Jurkat, Clone E6-1 (cell line): ENCODE results near the gene TNFRSF4.

Experiments used
- DNase-seq: peaks from one replicate; pipeline ENCODE4 v3.0.0-alpha.2; 2011; ENCODE audit warnings: low read depth, low spot score
- H3K4me3 ChIP-seq: 2 replicates; pipeline ENCODE4 v1.5.1; 2011; ENCODE audit warnings: mild to moderate bottlenecking, low read length, control low read depth, moderate library complexity

The TNFRSF4 gene

DNA sequence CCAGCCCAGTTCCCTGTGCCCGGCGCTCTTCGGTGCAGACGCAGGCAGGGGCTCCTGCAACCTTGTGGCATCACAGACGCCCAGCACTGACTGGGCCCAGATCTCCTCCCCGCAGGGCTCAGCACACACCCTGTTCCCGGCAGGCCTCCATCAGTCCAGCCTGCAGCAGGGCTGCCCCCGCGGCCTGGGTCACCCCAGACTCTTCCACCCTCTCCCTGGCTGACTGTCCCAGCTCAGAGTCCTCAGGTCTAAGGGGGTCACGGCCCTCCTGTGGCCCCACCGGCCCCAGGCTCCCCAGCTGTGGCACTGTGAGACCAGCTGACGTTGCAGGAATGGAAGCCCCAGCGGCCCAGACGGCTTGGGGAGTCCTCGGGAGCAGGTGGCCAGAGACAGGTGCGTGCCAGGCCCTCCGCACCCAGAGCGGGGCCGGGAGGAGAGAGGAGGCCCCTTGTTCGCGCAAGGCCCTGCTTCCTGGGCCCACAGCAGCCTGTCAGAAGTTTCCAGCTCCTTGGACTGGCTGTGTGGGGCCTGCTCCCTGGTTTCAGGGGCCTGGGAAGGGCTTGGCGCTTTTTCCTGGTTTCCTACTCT lies 22.3 kb upstream of the TNFRSF4 start:
- no peak for DNase-seq
- H3K4me3 ChIP-seq, result no peak overlapping the region

DNA sequence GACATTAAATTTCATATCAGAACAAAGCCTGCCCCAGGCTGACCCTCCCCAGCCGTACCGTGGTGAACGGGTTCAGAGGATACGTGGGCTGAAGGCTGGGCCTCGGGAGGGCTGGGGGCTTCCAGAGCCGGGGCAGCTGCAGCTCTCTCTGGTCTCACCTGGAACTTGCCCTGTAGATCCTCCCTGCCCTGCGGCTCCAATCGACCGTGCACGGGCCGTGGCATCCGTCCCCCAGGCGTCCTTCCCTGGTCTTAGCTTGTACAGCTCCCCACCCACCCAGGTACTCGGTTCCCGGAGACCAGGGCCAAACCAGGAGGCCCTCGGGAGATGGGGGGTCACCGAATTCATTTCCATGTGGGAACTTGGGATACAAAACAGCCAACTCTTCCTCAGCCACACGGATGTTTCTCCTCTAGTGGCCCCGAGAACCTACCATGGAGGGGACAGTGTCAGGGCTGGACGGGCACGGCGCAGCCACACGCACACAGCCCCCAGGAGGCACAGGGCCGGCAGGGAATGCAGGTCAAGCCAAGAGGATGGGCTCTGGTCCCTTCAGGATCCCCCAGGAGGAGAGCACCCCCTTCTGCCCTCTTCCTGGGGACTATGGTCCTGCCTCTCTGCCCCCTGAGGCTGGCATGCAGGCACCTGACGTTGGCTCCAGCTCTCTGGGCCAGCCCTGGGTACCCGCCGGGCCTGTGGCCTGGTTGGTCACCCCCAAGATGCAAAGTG lies 21.2 kb upstream of the TNFRSF4 start:
- H3K4me3 ChIP-seq, result no peak overlapping the region
- DNase-seq, result no peak

DNA sequence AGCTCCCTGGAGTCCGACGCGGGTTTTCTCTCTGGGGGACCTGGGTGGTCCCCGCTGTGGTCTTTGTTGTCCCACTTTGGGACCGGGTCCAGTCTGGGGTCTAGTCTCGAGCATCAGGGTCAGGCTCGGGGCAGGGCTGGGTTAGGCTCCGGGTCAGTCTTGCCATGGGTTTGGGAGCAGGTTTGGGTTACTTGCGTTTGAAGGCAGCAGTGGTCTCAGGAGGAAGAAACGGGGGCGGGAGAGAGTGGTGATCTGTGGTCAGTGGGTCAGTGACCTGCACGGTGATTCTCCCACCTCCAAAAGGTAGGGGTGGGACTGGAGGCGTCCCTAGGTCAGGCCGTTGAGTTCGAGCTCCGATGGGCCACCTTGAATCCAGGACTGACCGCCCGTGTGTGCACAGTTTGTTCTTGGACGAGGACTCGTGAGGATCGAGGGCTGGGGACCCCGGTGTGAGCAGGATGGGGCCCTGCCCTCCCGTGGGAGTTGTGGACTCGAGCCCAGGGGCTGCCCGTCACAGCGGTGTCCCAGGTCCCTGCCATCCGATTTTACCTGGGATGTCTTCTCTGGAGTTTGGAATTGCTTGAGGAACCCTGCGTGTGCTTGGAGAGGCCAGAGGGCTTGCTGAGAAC lies 20.3 kb upstream of the TNFRSF4 start:
- no peak for DNase-seq
- H3K4me3 ChIP-seq, result no peak overlapping the region

DNA sequence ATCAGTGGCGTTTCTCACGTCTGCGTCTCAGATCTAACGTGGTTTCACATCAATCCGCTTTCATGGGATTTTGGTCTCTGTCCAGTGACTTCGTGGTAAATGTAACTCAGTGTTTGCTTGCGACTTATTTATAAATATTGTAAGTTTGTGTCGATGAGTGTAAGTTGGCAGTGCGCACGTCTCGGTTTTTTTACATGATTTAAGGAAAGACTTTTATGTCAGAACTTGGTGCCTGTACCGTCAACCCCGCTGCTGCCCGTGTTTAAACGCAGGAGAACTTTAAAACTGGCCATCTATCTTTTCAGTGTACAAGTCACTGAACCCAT lies 19.6 kb upstream of the TNFRSF4 start:
- no peak for DNase-seq
- H3K4me3 ChIP-seq, result no peak overlapping the region

DNA sequence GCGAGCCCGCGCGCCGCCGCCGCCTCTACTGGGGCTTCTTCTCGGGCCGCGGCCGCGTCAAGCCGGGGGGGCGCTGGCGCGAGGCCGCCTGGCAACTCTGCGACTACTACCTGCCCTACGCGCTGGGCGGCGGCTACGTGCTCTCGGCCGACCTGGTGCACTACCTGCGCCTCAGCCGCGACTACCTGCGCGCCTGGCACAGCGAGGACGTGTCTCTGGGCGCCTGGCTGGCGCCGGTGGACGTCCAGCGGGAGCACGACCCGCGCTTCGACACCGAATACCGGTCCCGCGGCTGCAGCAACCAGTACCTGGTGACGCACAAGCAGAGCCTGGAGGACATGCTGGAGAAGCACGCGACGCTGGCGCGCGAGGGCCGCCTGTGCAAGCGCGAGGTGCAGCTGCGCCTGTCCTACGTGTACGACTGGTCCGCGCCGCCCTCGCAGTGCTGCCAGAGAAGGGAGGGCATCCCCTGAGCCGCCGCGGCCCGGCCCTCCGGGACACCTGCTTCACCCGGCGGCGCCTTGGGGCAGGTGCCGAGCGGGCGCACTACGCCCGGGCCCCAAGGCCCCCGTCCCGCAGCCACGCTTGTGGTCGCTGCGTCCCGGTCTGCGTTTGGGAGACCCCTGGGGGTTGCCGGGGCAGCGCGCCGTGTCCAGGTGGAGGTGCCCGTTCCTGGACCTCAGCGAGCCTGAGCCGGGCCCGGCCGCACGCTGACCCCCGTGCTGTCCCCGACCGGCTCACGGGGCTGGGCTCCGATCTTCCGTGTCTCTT lies 19.0 kb upstream of the TNFRSF4 start:
- DNase-seq, result no peak
- peak overlapping the region; percentile 54 for H3K4me3 ChIP-seq

DNA sequence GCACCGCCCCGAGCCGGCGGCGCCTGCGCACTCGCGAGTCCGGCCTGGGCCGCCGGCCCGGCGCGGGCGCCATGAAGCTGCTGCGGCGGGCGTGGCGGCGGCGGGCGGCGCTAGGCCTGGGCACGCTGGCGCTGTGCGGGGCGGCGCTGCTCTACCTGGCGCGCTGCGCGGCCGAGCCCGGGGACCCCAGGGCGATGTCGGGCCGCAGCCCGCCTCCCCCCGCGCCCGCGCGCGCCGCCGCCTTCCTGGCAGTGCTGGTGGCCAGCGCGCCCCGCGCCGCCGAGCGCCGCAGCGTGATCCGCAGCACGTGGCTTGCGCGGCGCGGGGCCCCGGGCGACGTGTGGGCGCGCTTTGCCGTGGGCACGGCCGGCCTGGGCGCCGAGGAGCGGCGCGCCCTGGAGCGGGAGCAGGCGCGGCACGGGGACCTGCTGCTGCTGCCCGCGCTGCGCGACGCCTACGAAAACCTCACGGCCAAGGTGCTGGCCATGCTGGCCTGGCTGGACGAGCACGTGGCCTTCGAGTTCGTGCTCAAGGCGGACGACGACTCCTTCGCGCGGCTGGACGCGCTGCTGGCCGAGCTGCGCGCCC lies 18.3 kb upstream of the TNFRSF4 start, which contains the start of gene B3GALT6:
TSS of gene B3GALT6 (plus strand) at position 30 of the 588 bp plus-strand sequence. CDS start at position 72, 42 bp downstream.
- DNase-seq, result no peak
- peak within 1 kb of the TSS; percentile 96 for H3K4me3 ChIP-seq

DNA sequence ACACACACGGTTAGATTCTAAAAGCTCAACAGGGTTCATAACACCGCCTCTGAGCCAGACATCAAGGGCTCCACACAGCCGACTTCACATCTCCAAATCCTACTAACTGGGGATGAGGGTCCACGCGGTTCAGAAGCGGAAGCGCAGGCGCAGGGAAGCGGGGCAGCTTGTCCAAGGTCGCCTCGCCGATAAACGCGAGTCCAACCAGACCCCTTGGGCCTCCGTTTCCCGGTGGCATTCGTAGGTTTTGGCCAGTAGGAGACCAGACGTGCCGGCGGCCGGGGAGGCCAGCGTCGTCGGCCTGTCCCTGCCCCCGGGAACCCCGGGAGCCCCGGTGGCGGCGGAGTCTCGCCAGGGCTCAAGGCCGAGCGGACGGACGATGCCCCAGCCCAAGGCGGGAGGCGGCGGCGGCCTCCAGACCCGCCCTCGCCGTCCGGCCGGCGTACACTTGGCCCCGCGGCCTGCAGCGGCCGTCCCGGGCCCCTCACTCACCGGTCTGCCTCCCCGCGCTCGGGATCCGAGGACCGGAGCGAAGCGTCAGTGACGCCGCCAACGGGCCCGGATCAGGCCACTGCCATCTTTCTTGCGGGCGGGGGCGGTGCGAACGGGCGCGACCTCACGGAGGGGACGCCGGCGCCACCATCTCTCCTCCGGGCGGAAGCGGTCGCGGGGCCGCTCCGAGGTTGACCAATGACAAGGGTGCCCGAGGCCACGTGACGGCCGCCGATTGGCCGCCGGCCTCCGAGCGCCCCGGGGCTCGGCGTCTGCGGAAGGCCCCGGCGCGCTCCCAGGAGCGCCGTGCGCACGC lies 17.7 kb upstream of the TNFRSF4 start, which contains the start of gene SDF4:
TSS of gene SDF4 (minus strand) at position 602 of the 808 bp plus-strand sequence. CDS start 3,229 bp downstream, outside the sequence.
- H3K4me3 ChIP-seq, result peak within 1 kb of the TSS; percentile 96
- peak; percentile 92 for DNase-seq

DNA sequence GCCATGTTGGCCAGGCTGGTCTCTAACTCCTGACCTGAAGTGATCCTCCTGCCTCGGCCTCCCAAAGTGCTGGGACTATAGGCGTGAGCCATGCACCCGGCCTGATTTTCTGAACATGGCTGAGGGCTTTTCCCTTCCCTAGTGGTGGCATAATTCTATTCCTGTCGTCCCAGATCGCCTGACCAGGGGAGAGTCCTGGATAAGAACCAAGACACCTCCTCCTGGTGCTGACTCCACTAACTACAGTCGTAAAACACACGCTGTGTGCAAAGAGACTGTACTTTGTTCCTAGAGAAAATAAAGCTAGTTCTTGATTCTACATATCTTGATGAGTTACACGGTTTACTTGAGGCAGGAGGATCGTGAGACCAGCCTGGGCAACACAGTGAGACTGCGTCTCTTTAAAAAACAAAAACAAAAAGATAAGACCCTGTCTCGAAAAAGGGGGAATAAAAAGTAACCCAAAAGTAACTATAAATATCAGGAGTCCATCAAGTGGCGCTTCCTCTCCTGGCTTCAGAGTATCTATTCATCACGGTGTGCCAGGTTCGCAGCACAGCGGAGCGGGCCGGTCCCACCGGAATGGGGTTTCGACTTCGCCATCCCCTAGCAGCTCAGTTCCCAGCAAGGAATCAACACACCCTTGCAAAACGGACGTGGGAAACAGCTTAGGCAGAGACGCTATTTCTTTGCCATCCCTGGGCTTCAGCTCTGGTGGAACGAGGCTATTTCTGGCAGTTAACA lies 16.9 kb upstream of the TNFRSF4 start:
- peak overlapping the region; percentile 96 for H3K4me3 ChIP-seq
- DNase-seq, result no peak

DNA sequence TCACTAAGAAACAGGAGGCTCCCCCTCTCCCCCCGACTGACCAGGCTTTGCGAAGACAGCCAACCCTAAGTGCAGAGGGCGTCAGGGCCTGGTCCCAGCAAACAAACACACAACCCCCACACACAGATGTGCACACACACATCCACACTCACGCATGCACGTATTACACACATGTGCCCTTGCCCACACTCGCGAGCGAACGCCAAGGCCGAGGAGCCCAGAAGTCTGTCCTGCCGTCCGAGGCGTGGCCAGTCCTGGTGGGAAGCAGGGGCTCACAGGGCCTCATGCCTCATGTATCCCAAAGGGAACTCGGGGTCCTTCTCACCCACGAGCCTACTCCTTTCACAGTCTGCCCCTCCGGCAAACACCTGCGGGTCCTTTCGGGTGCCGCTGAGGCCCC lies 15.8 kb upstream of the TNFRSF4 start:
- no peak overlapping the region for H3K4me3 ChIP-seq
- DNase-seq, result no peak

DNA sequence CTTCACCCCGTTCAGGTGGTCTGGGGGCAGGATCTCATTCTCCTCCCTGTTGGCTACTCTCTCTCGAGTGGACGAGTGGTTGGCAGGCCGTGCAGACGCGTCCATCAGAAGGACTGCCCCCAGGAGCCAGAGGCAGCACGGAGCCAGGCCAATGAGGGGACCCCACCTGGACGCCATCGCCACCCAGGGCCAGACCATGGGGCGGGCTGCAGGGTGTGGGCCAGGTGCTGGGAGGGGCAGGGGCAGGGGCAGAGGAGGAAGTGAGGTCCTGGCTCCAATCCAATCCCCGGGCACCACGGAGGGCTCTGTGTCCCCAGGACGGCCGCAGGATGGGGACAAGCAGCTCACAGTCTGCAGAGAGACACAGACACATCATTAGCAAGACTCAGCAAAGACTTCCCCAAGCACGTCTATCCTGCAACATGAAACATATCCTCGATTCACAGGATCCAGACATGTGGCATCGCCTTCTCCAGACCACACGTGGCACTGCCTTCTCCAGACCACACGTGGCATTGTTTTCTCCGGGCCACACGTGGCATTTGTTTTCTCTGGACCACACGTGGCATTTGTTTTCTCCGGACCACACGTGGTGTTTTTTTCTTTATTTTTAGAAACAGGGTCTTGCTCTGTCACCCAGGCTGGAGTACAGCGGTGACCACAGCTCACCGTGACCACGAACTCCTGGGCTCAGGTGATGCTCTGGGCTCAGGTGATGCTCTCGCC lies 14.8 kb upstream of the TNFRSF4 start:
- no peak for DNase-seq
- H3K4me3 ChIP-seq, result no peak overlapping the region

DNA sequence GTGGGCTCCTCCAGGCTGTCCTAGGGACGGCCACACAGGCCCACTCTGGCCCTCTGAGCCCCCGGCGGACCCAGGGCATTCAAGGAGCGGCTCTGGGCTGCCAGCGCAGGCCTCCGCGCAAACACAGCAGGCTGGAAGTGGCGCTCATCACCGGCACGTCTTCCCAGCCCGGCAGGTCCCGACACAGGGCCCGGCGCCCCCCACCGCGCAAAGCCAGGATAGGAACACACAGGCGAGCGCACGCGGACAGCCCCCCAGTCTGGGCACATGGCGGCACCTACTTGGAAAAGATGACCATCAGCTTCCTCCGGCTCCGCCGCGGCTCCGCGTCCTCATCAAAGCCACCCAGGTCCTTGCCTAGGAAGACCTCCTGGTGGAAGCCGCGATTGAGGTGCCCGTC lies 14.2 kb upstream of the TNFRSF4 start:
- no peak for DNase-seq

DNA sequence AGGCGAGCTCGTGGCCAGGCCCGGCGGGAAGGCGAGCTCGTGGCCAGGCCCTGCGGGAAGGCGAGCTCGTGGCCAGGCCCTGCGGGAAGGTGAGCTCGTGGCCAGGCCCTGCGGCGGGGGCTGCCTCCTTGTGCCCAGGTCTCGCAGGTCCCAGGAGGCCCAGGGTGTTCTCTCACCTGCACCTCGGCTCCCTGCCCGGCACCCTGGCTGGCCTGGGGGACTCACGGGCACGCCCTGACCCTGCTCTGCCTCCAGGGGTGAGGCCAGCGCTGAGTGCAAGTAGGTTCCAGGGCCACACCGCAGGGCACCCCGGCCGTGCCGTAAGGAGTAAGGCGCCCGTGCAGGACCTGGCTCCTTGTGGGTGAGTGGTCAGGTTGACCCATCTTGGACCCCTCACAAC lies 13.4 kb upstream of the TNFRSF4 start:
- no peak overlapping the region for H3K4me3 ChIP-seq
- DNase-seq, result no peak

More for the DNA sequence above, 14.2 kb upstream of the TNFRSF4 start:
- H3K4me3 ChIP-seq, result no peak overlapping the region

DNA sequence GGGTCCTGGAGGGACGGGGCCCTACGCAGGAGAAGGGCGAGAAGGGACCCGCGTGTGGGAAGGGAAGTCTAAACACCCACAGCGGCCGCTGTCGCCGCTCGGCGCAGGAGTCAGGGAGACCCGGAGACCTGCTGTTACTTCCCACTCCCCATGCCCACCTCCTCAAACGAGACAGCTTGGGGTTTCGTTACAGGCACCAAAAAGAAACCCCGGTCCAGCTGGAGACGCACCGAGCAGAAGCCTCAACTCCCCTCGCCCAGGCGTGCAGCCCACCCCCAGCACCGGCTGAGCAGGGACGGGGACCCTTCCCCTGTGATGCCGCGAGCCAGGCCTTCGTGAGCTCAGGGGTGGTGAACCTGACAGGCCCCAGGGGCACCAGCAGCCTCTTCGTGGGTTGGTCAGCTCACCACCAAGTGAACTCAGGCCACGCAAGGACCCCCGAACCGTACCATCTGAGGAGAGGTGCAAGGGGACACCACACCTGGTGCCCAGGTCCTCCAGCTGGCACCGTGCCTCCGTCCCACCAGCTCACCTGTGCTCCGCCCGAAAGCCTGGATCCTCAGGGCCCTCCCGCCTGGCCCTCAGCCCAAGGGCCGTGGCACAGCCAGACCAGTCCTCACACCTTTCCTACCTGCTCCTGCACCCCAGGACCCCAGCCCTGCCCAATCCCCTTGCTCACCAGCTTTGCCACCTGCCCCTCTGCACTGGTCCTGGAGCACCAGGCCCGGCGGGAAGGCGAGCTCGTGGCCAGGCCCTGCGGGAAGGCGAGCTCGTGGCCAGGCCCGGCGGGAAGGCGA lies 12.8 kb upstream of the TNFRSF4 start:
- no peak for DNase-seq

DNA sequence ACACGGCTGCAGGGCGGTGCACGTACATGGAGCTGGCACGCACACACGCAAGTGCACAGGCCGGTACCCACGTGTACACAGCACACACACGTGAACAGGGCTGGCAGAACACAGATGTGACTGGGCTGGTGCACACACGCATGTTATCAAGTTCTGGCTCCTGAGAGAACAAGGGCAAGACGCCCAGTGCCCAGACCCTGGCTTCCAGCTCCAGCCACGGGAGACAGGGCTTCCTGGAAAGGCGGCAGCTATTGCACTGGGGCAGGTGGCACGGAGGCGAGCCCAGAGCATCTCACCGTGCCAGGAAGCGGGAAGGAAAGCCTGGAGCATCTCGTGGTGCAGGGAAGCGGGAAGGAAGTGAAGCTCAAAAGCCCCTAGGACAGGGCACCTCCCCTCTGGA lies 12.0 kb upstream of the TNFRSF4 start:
- no peak for DNase-seq
- H3K4me3 ChIP-seq, result no peak overlapping the region

More for the DNA sequence above, 12.8 kb upstream of the TNFRSF4 start:
- H3K4me3 ChIP-seq, result no peak overlapping the region

DNA sequence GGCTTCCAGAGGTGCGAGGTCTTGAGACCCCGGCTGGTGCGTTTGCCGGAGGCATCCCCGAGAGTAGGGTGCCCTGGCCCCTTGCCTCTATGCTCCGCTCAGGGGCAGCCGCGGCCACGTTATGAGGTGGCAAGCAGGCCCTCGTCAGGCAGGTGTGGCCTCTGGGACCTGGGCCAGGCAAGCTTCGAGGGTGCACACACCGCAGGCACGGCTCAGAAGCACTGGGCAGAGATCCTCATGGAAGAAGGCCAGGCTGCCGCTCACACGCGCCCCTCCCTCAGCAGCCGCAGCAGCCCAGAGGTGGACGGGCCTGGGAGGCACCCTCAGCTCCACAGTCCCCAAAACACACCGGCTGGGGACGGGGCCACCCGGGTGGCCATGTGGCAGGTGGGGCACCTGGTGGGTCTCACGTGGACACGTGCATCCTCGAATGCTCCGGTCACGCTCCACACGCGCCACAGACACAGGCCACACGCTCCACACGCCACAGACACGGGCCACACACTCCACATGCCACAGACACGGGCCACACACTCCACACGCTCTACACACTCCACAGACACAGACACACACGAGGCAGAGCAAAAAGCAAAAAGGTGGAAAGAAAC lies 11.4 kb upstream of the TNFRSF4 start:
- no peak overlapping the region for H3K4me3 ChIP-seq

DNA sequence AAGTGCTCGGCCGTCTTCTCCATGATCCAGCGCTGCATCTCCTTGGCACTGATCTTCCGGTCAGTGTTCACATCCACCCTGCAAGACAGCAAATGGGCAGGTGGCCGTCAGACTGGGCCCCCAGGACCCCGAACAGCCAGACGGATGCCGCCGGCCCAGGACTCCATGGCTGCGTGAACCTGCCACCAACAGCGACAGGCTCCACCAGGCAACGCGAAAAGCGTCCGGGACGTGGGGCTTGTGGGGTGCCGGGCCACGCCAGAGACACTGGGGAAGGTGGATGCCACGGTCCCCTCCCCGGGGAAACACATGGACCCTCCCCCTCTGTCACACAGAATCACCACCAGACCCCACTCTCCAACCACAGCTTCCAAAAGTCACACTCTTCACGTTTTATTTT lies 9.9 kb upstream of the TNFRSF4 start:
- no peak for DNase-seq
- H3K4me3 ChIP-seq, result no peak overlapping the region

More for the DNA sequence above, 11.4 kb upstream of the TNFRSF4 start:
- no peak for DNase-seq
